Vagina (tissue), 2 donors: ENCODE measurements around the gene SLC16A1. TPM values are rescaled to one million over a fixed set of nuclear protein-coding genes. Genes with fewer than 3 reads are reported as not detected.
"Not testable (repeated sequence)": the region's sequence is repeated elsewhere in the genome, so short reads cannot be mapped to it uniquely, and the experiment has no call there.

Experiments used
- DNase-seq, 2 donors: peaks; one replicate each; pipeline ENCODE4 v3.0.0-alpha.2; 2017; ENCODE audit errors: extremely low spot score in 2 of 2
- H3K27ac ChIP-seq: fragments of 200-600 bp; sonication (generic); one replicate; pipeline ENCODE4 v1.5.1; 2019
- H3K27me3 ChIP-seq: fragments of 200-600 bp; sonication (generic); one replicate; pipeline ENCODE4 v1.5.1; 2019
- H3K36me3 ChIP-seq, 2 donors: fragments of 200-600 bp; sonication (generic); one replicate each; pipeline ENCODE4 v1.5.1; 2017 to 2019
- H3K4me1 ChIP-seq: fragments of 200-600 bp; sonication (generic); one replicate; pipeline ENCODE4 v1.5.1; 2019
- H3K4me3 ChIP-seq, 2 donors: fragments of 200-600 bp; sonication (generic); 1 replicate in 1 of 2; 2 replicates in 1 of 2; pipeline ENCODE4 v1.5.1; 2016 to 2019
- H3K9me3 ChIP-seq: fragments of 200-600 bp; sonication (generic); one replicate; pipeline ENCODE4 v1.5.1; 2019
- CTCF ChIP-seq, 3 experiments: fragments of 450-650 bp in 2 of 3; fragments of 200-600 bp in 1 of 3; sonication (generic) in 1 of 3; IDR thresholded peaks; one replicate each; pipeline ENCODE4 v1.5.1; 2017 to 2019; ENCODE audit warnings: antibody characterized with exemption in 3 of 3, mild to moderate bottlenecking in 2 of 3, moderate library complexity in 2 of 3
- POLR2A ChIP-seq, 2 donors: fragments of 450-650 bp; IDR thresholded peaks; one replicate each; pipeline ENCODE4 v1.6.1; 2017; ENCODE audit warnings: antibody characterized with exemption in 2 of 2, mild to moderate bottlenecking in 2 of 2, moderate library complexity in 2 of 2
- POLR2AphosphoS5 ChIP-seq, 2 donors: sonication (generic); formaldehyde crosslinking; IDR thresholded peaks; one replicate each; pipeline ENCODE4 v1.9.0; 2017; ENCODE audit warnings: antibody characterized with exemption in 2 of 2, mild to moderate bottlenecking in 2 of 2, low read depth in 1 of 2; ENCODE audit not compliant: insufficient read depth in 1 of 2
- intact Hi-C: fragments of 100-400 bp; cut with DNase I; formaldehyde crosslinking; loops from one replicate; pipeline ENCODE4 v1.15.1; 2023
- total RNA-seq: library from RNA; depleted of rRNA; stranded (reverse); fragments of >200 nt; gene quantifications from one replicate; pipeline ENCODE4 v1.2.3, GENCODE V29; 2016

Gene SLC16A1
- total RNA-seq, 1 donor from 2014 or later: 12.8 TPM

DNA sequence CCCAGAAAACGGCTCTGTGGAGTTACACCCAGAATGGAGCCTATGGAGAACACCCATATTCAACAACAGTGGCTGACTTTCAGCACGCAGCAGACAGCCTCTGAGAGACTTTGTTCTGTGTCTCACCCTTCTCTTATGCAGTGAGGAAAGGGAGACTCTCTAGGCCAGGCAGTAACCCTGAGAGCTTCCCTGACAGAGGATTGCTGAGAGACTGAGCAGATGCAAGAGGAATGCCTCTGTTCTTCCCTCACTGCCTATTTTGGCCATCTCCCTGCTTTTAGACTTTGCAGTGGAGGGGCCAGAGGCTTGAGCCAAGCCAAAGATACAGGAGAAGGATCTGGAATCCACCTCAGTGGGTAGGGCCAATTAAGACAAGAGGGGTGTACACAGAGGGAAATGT lies 41.8 kb upstream of the SLC16A1 start:
- no peaks in the 10 kb centered on the region for H3K9me3 ChIP-seq
- TF ChIP-seq CTCF (IDR thresholded peaks at IDR 0.05) (no peak), POLR2AphosphoS5 (IDR thresholded peaks at IDR 0.05; ENCODE audit: insufficient read depth in 1 of 2, low read depth in 1 of 2) (no peak), POLR2A (IDR thresholded peaks at IDR 0.05) (no peak)
- intact Hi-C loops: no loop called here
- no peaks in the 10 kb centered on the region for H3K36me3 ChIP-seq
- DNase-seq: no peak
- H3K4me1 ChIP-seq: peaks cover 8% of the 10 kb centered on the region
- H3K4me3 ChIP-seq: no peak overlapping the region
- H3K27ac ChIP-seq: peak overlapping the region; percentile 10
- no peaks in the 10 kb centered on the region for H3K27me3 ChIP-seq

GRCh38 chr1:112995890-112996289 lies 39.9 kb upstream of the SLC16A1 start:
- intact Hi-C loops: no loop called here
- DNase-seq: no peak
- Histone ChIP-seq H3K27ac (no peak overlapping the region), H3K27me3 (no peaks in the 10 kb centered on the region), H3K9me3 (no peaks in the 10 kb centered on the region), H3K36me3 (no peaks in the 10 kb centered on the region), H3K4me1 (peaks cover 8% of the 10 kb centered on the region), H3K4me3 (no peak overlapping the region)
- TF ChIP-seq CTCF (IDR thresholded peaks at IDR 0.05) (no peak), POLR2A (IDR thresholded peaks at IDR 0.05) (no peak), POLR2AphosphoS5 (IDR thresholded peaks at IDR 0.05; ENCODE audit: insufficient read depth in 1 of 2, low read depth in 1 of 2) (no peak)

- H3K4me3 ChIP-seq, intact Hi-C loops, H3K4me1 ChIP-seq, H3K27me3 ChIP-seq, H3K27ac ChIP-seq, H3K36me3 ChIP-seq, H3K9me3 ChIP-seq, DNase-seq: not testable (repeated sequence)
These were observed 39.0 kb upstream of the SLC16A1 start for GRCh38 chr1:112995021-112995420.

DNA sequence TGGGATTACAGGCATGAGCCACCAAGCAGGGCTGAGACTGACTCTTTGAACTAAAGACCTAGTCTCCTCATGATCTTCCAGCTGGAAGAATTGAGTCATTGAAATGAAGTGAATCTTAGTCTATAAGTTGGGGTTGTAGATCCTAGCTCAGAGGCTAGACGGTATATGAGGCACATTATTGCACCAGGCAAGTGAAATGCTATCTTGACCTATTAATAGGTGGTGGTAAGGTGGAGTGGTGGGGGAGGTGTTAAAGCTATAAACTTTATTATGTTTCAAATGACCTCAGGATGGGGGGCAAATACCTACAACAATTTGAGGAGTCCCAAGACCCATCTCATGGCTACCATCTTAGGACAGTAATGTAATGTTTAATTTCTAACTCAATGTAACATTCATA lies 36.8 kb upstream of the SLC16A1 start:
- Histone ChIP-seq H3K27ac (no peak overlapping the region), H3K4me3 (no peak overlapping the region), H3K9me3 (no peaks in the 10 kb centered on the region), H3K36me3 (no peaks in the 10 kb centered on the region), H3K27me3 (no peaks in the 10 kb centered on the region), H3K4me1 (no peaks in the 10 kb centered on the region)
- no peak for TF ChIP-seq POLR2AphosphoS5 (IDR thresholded peaks at IDR 0.05; ENCODE audit: insufficient read depth in 1 of 2, low read depth in 1 of 2)
- TF ChIP-seq POLR2A (IDR thresholded peaks at IDR 0.05): no peak
- TF ChIP-seq CTCF (IDR thresholded peaks at IDR 0.05): no peak
- intact Hi-C loops: no loop called here
- no peak for DNase-seq

- Histone ChIP-seq H3K4me3 (no peak overlapping the region), H3K4me1 (no peaks in the 10 kb centered on the region), H3K9me3 (no peaks in the 10 kb centered on the region), H3K36me3 (no peaks in the 10 kb centered on the region), H3K27ac (no peak overlapping the region), H3K27me3 (no peaks in the 10 kb centered on the region)
- intact Hi-C loops: no loop called here
- no peak for DNase-seq
- TF ChIP-seq CTCF (IDR thresholded peaks at IDR 0.05) (no peak), POLR2A (IDR thresholded peaks at IDR 0.05) (no peak), POLR2AphosphoS5 (IDR thresholded peaks at IDR 0.05; ENCODE audit: insufficient read depth in 1 of 2, low read depth in 1 of 2) (no peak)
These were observed 35.6 kb upstream of the SLC16A1 start for GRCh38 chr1:112991402-112992120.
